Activated CD8-positive, alpha-beta memory T cell treated with anti-CD3 and anti-CD28 coated beads, Interleukin-2, amount 50 U/mL, for 1 hour (primary cell): ENCODE measurements around the gene NTRK2.

Experiments
- DNase-seq: peaks from one replicate; pipeline ENCODE4 v3.0.0-alpha.2; 2020; ENCODE audit errors: extremely low read depth

NTRK2 gene

DNA sequence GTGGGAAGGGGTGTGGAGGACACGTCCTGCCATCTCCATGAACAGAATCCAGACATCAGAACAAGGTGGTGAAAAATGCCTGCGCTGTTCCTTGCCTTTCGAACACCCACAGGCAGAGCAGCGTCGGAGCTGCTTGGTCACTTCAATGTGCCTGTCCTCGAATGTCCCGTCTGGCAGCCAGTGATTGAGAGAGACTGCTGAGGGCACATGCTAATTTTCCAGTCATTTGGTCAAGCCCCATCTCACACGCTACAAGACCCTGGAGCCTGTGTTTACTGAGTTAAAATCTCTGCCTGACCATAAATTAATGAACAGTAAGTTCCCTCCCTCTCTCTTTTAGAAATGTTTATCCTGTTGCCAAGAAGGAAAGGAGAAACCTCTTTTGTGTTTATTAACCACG is 149.3 kb downstream of the NTRK2 start:
- DNase-seq, result no peak

- DNase-seq, result no peak
Measured at GRCh38 chr9:84819491-84819991, 150.0 kb downstream of the NTRK2 start.

GRCh38 chr9:84821431-84821830 is 151.9 kb downstream of the NTRK2 start:
- no peak for DNase-seq

DNA sequence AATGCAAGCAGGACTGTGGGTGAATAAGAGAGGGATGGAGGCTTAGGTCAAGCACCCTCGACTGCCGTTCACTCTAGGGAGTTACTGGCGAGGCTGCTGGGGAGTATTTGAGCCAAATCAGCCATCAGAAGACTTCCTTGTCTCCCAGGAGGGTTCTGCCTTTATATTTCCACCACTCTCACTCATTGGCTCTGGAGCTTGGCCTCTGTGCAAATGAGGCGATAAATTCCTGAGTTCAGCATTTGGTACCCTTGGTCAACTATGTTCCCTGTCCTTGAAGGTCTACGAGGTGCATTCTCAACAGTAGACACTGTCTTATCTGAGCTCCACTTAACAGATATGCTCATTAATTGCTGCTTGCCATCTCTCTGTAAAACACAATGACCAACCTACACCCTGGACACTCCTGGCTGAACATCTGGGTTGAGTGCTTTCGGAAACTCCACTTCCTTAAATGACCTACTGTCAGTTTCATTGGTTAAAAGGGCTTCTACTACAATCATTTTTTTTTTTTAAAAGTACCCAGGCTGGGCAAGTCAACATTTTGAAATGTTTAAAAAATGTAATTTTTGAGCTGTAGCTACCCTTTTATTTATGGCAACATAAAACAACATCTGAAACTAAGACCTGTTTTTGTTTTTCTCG is 153.2 kb downstream of the NTRK2 start:
- no peak for DNase-seq

- no peak for DNase-seq
Measured at GRCh38 chr9:84823421-84824271, 154.1 kb downstream of the NTRK2 start.

GRCh38 chr9:84827216-84827765 is 157.8 kb downstream of the NTRK2 start:
- no peak for DNase-seq

- no peak for DNase-seq
Measured at GRCh38 chr9:84828046-84828445, 158.5 kb downstream of the NTRK2 start.

DNA sequence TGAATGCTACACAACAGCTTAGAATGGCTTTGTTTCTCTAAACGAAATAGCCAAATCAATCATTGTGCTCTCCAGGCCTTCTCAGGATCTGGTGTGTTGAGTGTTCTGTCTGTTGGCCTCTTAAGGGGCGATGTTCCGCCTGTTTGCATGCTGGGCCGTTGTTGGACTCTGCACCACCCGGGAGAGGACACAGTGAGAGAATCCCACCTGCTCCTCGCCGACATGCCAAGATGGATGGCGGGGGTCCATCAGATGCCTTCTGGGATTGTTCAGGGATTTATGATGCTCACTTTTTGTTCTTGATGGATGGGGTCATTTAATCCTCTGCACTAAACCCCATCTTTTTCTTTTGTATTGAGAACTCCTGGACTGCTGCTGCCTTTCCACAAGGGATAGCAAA is 159.9 kb downstream of the NTRK2 start:
- DNase-seq, result no peak

- DNase-seq, result no peak
Measured at GRCh38 chr9:84829997-84830696, 160.6 kb downstream of the NTRK2 start.

DNA sequence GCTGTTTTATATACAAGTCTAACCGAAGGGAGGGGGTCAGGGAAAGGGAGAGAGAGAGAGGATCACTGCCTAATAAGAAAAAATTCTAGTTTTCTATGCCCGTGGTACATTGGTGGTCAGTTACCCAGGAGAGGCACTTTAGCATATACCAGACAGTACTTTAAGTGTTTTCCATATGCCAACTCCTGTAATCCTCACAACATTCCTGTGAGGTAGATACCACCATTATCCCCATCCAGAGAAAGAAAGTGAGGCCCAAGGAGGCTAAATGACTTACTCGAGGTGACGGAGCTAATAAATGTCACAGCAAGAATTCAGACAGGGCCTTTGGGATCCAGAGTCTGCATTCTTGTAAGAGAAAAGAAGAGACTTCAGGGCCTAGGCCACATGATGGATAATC is 161.8 kb downstream of the NTRK2 start:
- no peak for DNase-seq

DNA sequence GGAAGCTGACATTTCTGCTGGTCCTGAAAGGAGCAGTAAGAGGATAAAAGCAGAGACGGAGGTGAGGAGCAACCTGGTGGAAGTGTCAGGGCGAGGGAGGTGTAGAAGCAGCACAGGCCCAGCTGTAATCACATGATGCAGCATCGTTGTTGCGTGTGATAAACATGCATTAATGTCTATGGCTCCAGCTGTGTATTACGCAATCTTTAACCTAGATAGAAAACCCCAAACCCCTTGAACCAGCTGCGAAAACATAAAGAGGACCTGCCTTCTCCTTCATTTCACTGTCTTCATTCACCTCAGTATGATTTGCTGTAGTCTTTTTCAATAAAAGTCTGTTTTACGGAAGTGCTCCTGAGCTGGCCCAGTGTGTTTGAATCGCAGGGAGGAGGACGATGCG is 162.9 kb downstream of the NTRK2 start:
- no peak for DNase-seq

GRCh38 chr9:84834426-84834825 is 164.9 kb downstream of the NTRK2 start:
- no peak for DNase-seq

DNA sequence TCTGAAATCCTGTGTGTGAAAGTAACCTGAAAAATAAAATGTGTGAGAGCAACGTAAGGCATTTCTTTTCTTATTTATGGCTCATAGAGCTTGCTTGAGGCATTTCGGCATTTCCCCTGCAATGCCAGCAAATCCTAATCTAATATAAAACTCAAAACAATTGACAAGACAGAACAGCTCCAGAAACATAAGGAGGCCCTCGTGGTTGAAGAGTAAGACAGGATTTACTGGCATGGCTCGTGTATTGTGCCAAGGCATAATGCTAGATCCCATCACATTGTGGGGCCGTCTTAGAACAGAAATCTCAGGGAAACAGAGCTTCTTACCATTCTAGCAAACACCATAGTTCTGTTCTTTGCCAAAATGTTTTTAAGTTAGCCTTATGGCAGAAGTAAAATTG is 166.2 kb downstream of the NTRK2 start:
- no peak for DNase-seq

DNA sequence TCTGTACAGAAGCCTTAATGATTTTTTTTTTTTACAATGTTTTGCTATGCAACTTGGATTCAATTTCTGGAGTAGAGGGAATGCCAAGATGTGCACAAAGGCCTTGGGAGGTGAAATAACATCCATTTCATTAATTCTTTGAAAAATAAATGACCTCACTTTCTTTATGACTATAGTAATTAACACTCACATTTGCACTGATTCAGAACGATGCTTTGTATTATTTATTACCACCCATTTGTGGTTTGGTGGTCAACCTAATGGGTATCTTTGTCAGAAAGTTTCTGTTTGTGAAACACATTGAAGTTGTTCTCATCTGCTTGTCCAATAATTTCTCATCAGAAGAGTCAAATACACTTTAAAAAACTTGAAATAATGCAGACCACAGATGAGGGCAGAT is 169.3 kb downstream of the NTRK2 start:
- no peak for DNase-seq

DNA sequence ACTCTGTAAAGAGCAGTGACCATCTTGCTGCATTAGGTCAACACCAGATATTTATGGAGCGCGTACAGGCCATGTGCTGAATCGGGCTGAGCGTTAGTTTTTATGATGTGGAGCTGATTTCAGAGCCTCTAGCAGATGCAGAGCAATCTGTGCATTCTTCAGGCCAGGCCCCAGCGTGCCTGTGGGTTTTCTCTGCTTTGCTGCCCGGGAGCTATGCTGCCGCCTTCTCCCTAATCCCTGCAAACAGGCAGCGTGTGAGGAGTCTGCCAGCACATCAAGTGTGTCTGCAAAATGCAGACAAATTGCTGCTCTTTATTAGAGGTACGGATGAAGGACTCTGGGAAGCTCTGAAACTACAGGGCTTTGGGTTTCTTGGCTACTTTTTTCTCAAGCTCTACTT is 170.0 kb downstream of the NTRK2 start:
- DNase-seq, result no peak

DNA sequence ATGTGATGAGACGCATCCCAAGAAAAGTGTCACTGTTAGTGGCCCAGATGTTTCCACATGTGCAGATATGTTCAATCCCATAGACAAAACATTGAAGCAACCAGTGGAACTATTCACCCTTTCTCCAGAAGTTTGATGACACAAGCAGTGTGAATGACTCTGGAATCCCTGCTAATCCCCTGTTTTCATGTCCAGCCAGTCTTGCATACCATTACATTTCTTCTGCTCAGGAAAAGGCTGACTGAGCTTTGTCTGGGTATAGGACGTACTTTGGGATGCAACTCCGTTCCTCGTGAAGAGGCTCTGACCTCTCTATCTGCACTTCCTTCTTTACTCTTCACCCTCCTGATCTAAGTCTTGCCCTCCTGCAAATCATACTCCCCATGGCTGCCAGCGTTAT is 172.4 kb downstream of the NTRK2 start:
- DNase-seq, result no peak

DNA sequence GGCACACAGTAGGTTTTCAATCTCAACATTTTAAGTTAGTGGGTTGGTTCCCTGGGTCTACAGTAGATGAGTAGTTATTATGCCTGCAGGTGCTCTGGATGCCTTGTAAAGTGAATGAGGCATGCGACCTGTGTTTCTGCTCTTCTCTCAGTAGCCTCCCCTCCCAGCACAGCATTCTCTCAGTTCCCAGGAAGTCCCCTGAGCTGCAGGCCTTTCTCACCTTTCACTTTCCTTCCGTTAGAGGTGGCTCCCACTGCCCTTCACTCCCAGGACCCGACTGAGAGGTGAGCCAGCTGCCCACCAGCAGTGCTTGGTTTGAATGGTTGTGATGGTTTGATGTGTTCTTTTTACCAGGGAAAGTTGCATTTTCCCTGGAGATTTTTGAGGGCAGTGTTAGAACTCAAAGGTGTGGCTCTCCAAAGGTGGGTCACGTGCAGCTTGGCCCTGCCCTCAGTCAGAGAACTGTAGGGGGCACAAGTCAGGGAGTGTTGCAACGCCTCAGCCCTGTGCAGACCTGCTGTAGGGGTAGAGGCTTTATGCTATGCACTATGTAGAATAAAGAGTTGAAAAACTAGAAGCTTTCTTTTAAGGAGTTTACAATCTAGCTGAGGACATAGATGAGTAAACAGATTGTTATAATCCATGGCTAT is 173.8 kb downstream of the NTRK2 start:
- DNase-seq, result no peak

DNA sequence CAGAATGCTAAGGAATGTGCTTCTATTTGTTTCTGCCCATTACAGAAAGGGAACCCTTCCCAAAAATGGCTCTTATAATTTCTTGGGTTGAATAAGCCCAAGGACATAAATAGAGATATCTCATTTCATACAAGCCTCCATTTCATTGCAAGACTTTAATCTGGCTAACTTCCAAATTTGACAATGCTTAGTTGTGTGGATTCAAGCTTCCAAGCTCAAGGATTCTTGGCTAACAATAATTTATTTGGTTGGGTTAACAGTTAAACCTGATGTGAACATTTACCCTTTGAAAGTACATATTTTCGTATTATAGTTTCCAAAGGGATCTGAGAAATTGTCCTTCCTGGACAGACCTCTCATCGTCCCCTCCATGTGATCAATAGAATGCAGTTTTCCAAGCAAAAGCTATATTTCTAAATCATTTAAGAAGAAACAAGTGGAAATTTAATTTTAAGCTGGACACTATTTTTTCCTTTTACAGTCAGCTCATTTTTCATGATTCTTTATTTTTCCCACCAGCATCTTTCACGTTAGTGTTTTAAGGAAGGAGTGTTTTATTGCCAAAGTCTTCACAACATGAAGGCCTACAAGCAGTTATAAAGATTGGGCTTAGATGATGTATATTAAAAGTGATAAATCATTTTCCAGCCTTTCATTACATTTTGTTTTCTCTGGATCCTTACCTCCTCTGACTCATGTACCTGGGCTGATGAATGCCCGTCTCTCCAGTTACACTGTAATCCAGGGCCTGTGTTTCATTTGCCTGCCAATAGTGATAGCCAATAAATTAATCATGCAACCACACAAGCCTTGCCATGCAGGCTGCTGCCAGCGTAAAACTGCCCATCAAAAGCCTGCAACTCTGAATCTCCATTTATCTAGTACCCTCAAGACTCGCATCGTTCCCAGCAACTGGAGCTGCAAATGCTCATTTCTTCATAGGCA is 176.7 kb downstream of the NTRK2 start:
- DNase-seq, result no peak

DNA sequence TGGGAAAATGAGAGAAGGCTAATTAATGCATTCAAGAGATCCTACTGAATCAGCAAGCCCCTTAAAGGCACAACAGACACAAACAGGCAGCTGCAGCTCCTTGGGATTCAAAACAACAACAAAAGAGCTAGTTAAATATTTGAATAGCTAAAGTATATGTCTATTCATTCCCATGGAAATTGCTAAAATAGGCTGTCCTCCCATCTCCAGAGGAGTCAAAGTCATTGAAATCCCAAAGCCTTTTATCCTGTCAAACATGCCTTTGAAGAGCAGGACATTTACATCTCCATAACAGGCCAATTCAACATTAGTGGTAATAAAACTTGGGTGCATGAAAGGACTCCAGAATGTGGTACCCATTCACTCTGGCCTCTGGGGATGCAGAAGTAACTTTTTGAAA is 177.4 kb downstream of the NTRK2 start:
- DNase-seq, result no peak

DNA sequence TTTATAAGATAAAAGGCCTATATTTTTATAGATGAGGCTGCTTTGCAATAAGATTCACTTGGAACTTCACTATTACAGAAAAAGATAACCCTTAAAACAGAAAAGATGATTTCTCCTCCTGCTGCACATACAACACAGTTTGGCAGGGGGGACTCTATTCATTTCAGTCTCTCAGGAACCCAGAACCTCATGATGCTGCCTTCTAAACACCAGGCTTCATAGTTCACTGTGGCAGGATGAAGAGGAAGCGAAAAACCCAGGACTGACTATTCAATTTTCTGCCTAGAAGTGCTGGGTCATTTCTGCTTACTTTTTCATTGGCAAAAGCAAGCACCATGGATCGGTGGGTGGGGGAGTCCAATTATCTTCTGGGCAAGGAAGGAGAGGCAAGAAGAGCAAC is 179.5 kb downstream of the NTRK2 start:
- no peak for DNase-seq
